K562 (cell line): ENCODE measurements around the gene CLCN2. TPM values are rescaled to one million over a fixed set of nuclear protein-coding genes. Genes with fewer than 3 reads are reported as not detected.

Experiments
- CBFA2T3 ChIP-seq: fragments of 450-650 bp; IDR thresholded peaks from 2 replicates; pipeline ENCODE4 v1.6.1; 2017
- CC2D1A ChIP-seq: fragments of 450-650 bp; IDR thresholded peaks from 2 replicates; pipeline ENCODE4 v1.6.1; 2017; ENCODE audit warnings: mild to moderate bottlenecking
- CREM ChIP-seq: IDR thresholded peaks from 2 replicates; pipeline ENCODE4 v1.6.1; 2014; ENCODE audit warnings: antibody characterized with exemption, low read depth
- CXXC5 ChIP-seq: fragments of 250-450 bp; sonication (Bioruptor Pico); IDR thresholded peaks from 2 replicates; pipeline ENCODE4 v1.8.0; 2022; ENCODE audit warnings: inconsistent platforms, mild to moderate bottlenecking, moderate library complexity
- HDAC2 ChIP-seq: fragments of 450-650 bp; IDR thresholded peaks from 2 replicates; pipeline ENCODE4 v1.6.1; 2016; ENCODE audit warnings: mild to moderate bottlenecking
- HIVEP1 ChIP-seq: fragments of 250-450 bp; sonication (Bioruptor Pico); IDR thresholded peaks from 2 replicates; pipeline ENCODE4 v1.4.0; 2020; ENCODE audit warnings: mild to moderate bottlenecking
- KDM1A ChIP-seq, 2 experiments: fragments of 450-650 bp; IDR thresholded peaks; 2 replicates each; pipeline ENCODE4 v1.6.1; 2016; ENCODE audit warnings: mild to moderate bottlenecking in 2 of 2
- KLF13 ChIP-seq: fragments of 450-650 bp; IDR thresholded peaks from 2 replicates; pipeline ENCODE4 v1.6.1; 2016; ENCODE audit warnings: missing genetic modification characterization, low read depth, mild to moderate bottlenecking, missing compliant biosample characterization, moderate library complexity, borderline replicate concordance
- MCM3 ChIP-seq: fragments of 450-650 bp; IDR thresholded peaks from 2 replicates; pipeline ENCODE4 v1.6.1; 2016
- MEF2A ChIP-seq: IDR thresholded peaks from 2 replicates; pipeline ENCODE4 v1.6.1; 2011; ENCODE audit warnings: low read depth, mild to moderate bottlenecking, low read length, moderate library complexity; ENCODE audit not compliant: control insufficient read depth
- NFATC3 ChIP-seq: fragments of 450-650 bp; IDR thresholded peaks from 2 replicates; pipeline ENCODE4 v1.6.1; 2017; ENCODE audit warnings: mild to moderate bottlenecking
- POLR2A ChIP-seq: fragments of 450-650 bp; conservative IDR thresholded peaks from 2 replicates; pipeline ENCODE4 v1.6.1; 2016
- SMAD2 ChIP-seq: fragments of 150-350 bp; IDR thresholded peaks from 2 replicates; pipeline ENCODE4 v1.6.1; 2014; ENCODE audit warnings: low read depth, mild to moderate bottlenecking, low read length
- SPI1 ChIP-seq: IDR thresholded peaks from 2 replicates; pipeline ENCODE4 v1.6.1; 2011; ENCODE audit warnings: low read depth, low read length, control low read depth, borderline replicate concordance
- SREBF2 ChIP-seq: sonication (generic); formaldehyde crosslinking; IDR thresholded peaks from 2 replicates; pipeline ENCODE4 v1.4.0; 2020; ENCODE audit warnings: mild to moderate bottlenecking, missing genetic modification reagents
- SRF ChIP-seq, 2 experiments: fragments of 250-450, 450-650 bp in 1 of 2; sonication (Bioruptor Pico) in 1 of 2; sonication (generic) in 1 of 2; formaldehyde crosslinking; IDR thresholded peaks; 2 replicates each; pipeline versions ENCODE4 v1.5.0 to v1.5.1; 2020 to 2022; ENCODE audit warnings: mild to moderate bottlenecking in 1 of 2, missing genetic modification reagents in 1 of 2
- ZNF134 ChIP-seq: fragments of 250-450 bp; sonication (Bioruptor Pico); conservative IDR thresholded peaks from 2 replicates; pipeline ENCODE4 v1.4.0; 2020
- ZNF212 ChIP-seq: fragments of 450-650 bp; formaldehyde crosslinking; IDR thresholded peaks from 2 replicates; pipeline ENCODE4 v1.4.0; 2020; ENCODE audit warnings: mild to moderate bottlenecking
- ZNF584 ChIP-seq: fragments of 200-800 bp; sonication (Bioruptor generic); IDR thresholded peaks from 2 replicates; pipeline ENCODE4 v1.6.1; 2016; ENCODE audit warnings: low read depth, mild to moderate bottlenecking, missing genetic modification characterization, missing compliant biosample characterization
- ZNF764 ChIP-seq: fragments of 250-450 bp; sonication (Bioruptor Pico); IDR thresholded peaks from 2 replicates; pipeline ENCODE4 v1.4.0; 2020; ENCODE audit warnings: low read depth, mild to moderate bottlenecking, moderate library complexity
- polyA plus RNA-seq, 8 experiments: library from polyadenylated mRNA; depleted of rRNA in 4 of 8; stranded (reverse) in 5 of 8; unstranded in 3 of 8; fragments of >200 nt; fragmentation: Nextera tagmentation in 2 of 8; fragmentation: Illumina TruSeq in 1 of 8; extraction: Ambion mirVana in 2 of 8; extraction: Trizol in 1 of 8; gene quantifications; 2 replicates each; pipeline versions ENCODE4 v1.2.1 to v1.2.3, GENCODE V29; 2011 to 2014; ENCODE audit warnings: inconsistent platforms in 1 of 8, missing spikeins in 1 of 8
- total RNA-seq, 7 experiments: library from RNA; depleted of rRNA in 6 of 7; stranded (reverse); fragments of >200 nt in 6 of 7; fragmentation: Illumina TruSeq in 2 of 7; extraction: Trizol in 2 of 7; gene quantifications; 2 replicates each; pipeline versions ENCODE4 v1.2.1 to v1.2.3, GENCODE V29; 2011 to 2021; ENCODE audit warnings: low replicate concordance in 1 of 7
- TF ChIP-seq, protein P1 (sequence below): fragments of 150-350 bp; conservative IDR thresholded peaks from 2 replicates; pipeline ENCODE4 v1.6.1; 2014; ENCODE audit warnings: low read length
- TF ChIP-seq, protein P2 (sequence below): fragments of 250-450 bp; sonication (Bioruptor Pico); IDR thresholded peaks from 2 replicates; pipeline ENCODE4 v1.4.0; 2020; ENCODE audit warnings: borderline replicate concordance
- TF ChIP-seq, protein P3 (sequence below): fragments of 450-650 bp; formaldehyde crosslinking; IDR thresholded peaks from 2 replicates; pipeline ENCODE4 v1.4.0; 2022; ENCODE audit warnings: missing genetic modification characterization
- TF ChIP-seq, protein P4 (sequence below): sonication (generic); formaldehyde crosslinking; IDR thresholded peaks from 2 replicates; pipeline ENCODE4 v1.8.0; 2022; ENCODE audit warnings: mild to moderate bottlenecking, missing genetic modification reagents

The CLCN2 gene
- total and polyA plus RNA-seq, 9 of the 15 experiments (the other 6 are each of a cell fraction or from before 2014, with no cell fraction given), result 0.10 to 14.0 (median 6.9) TPM

DNA sequence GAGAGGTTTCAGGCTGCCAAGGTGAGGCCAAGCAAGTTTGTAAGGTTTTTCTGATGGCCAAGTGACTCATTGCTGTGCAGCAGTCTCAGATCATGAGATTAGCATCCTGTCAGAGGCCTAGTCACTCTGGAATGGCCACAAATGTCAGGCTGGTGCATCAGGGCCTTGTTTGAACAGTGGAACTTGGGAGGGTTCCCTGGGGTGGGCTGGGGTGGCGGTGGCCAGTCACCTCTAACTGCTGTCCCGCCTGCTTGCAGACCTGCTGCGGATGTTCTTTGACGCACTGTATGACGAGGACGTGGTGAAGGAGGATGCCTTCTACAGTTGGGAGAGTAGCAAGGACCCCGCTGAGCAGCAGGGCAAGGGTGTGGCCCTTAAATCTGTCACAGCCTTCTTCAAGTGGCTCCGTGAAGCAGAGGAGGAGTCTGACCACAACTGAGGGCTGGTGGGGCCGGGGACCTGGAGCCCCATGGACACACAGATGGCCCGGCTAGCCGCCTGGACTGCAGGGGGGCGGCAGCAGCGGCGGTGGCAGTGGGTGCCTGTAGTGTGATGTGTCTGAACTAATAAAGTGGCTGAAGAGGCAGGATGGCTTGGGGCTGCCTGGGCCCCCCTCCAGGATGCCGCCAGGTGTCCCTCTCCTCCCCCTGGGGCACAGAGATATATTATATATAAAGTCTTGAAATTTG lies 26.8 kb downstream of the CLCN2 start (continued):
- TF ChIP-seq MCM3, result no peak
- TF ChIP-seq ZNF764 (CRISPR knock-in tag), result no peak
- 0 out of 2 replicates have a peak, but pooled peaks have one; percentile 49 for TF ChIP-seq CREM
- TF ChIP-seq, protein P1, sequence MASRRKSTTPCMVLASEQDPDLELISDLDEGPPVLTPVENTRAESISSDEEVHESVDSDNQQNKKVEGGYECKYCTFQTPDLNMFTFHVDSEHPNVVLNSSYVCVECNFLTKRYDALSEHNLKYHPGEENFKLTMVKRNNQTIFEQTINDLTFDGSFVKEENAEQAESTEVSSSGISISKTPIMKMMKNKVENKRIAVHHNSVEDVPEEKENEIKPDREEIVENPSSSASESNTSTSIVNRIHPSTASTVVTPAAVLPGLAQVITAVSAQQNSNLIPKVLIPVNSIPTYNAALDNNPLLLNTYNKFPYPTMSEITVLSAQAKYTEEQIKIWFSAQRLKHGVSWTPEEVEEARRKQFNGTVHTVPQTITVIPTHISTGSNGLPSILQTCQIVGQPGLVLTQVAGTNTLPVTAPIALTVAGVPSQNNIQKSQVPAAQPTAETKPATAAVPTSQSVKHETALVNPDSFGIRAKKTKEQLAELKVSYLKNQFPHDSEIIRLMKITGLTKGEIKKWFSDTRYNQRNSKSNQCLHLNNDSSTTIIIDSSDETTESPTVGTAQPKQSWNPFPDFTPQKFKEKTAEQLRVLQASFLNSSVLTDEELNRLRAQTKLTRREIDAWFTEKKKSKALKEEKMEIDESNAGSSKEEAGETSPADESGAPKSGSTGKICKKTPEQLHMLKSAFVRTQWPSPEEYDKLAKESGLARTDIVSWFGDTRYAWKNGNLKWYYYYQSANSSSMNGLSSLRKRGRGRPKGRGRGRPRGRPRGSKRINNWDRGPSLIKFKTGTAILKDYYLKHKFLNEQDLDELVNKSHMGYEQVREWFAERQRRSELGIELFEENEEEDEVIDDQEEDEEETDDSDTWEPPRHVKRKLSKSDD, result no peak
- 0 out of 2 replicates have a peak, but pooled peaks have one; percentile 20 for TF ChIP-seq ZNF584 (CRISPR knock-in tag)
- TF ChIP-seq, protein P2, sequence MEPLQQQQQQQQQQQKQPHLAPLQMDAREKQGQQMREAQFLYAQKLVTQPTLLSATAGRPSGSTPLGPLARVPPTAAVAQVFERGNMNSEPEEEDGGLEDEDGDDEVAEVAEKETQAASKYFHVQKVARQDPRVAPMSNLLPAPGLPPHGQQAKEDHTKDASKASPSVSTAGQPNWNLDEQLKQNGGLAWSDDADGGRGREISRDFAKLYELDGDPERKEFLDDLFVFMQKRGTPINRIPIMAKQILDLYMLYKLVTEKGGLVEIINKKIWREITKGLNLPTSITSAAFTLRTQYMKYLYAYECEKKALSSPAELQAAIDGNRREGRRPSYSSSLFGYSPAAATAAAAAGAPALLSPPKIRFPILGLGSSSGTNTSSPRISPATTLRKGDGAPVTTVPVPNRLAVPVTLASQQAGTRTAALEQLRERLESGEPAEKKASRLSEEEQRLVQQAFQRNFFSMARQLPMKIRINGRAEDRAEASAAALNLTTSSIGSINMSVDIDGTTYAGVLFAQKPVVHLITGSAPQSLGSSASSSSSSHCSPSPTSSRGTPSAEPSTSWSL (CRISPR knock-in tag), result no peak
- TF ChIP-seq, protein P3, sequence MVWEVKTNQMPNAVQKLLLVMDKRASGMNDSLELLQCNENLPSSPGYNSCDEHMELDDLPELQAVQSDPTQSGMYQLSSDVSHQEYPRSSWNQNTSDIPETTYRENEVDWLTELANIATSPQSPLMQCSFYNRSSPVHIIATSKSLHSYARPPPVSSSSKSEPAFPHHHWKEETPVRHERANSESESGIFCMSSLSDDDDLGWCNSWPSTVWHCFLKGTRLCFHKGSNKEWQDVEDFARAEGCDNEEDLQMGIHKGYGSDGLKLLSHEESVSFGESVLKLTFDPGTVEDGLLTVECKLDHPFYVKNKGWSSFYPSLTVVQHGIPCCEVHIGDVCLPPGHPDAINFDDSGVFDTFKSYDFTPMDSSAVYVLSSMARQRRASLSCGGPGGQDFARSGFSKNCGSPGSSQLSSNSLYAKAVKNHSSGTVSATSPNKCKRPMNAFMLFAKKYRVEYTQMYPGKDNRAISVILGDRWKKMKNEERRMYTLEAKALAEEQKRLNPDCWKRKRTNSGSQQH (CRISPR knock-in tag), result no peak
- peak; percentile 43 to 64 for TF ChIP-seq KDM1A (IDR thresholded peaks at IDR 0.05)
- no peak for TF ChIP-seq SPI1
- no peak for TF ChIP-seq MEF2A
- TF ChIP-seq HIVEP1 (CRISPR knock-in tag), result no peak
- TF ChIP-seq, protein P4, sequence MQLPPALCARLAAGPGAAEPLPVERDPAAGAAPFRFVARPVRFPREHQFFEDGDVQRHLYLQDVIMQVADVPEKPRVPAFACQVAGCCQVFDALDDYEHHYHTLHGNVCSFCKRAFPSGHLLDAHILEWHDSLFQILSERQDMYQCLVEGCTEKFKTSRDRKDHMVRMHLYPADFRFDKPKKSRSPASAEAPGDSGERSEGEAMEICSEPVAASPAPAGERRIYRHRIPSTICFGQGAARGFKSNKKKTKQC (CRISPR knock-in tag), result no peak
- no peak for TF ChIP-seq POLR2A
- no peak for TF ChIP-seq NFATC3
- no peak for TF ChIP-seq SREBF2
- TF ChIP-seq ZNF212 (CRISPR knock-in tag), result no peak
- TF ChIP-seq CBFA2T3, result peak; percentile 20; the same call in 1 of the 2 replicates
- no peak for TF ChIP-seq SRF (CRISPR knock-in tag; IDR thresholded peaks at IDR 0.05)
- no peak for TF ChIP-seq ZNF134 (CRISPR knock-in tag)
- TF ChIP-seq HDAC2, result 0 out of 2 replicates have a peak, but pooled peaks have one; percentile 29
- TF ChIP-seq CXXC5, result peak; percentile 38; the same call in 1 of the 2 replicates
- no peak for TF ChIP-seq SMAD2
- TF ChIP-seq CC2D1A, result no peak
- 0 out of 2 replicates have a peak, but pooled peaks have one; percentile 29 for TF ChIP-seq KLF13 (tag)
